Measurements from ENCODE around the gene FGF6.

Gene FGF6

DNA sequence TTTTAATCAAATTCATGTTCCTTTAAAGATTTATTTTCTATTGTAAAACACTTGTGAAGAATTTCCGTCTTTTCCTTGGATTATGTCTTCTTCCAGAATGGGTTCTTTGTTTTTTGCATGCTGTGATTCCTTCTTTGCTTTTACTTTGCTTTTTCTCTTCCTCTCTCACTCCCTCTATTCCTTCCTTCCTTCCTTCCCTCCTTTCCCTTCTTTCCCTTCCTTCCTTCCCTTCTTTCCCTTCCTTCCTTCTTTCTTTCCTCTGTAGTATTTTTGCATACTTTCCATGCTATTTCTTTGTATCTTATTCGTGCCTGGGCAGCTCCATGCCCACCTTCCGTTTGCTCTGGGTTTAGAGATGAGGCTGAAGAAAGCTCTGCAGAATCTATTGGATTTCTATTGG lies 44.5 kb downstream of the FGF6 start:
- TF ChIP-seq, protein P1, sequence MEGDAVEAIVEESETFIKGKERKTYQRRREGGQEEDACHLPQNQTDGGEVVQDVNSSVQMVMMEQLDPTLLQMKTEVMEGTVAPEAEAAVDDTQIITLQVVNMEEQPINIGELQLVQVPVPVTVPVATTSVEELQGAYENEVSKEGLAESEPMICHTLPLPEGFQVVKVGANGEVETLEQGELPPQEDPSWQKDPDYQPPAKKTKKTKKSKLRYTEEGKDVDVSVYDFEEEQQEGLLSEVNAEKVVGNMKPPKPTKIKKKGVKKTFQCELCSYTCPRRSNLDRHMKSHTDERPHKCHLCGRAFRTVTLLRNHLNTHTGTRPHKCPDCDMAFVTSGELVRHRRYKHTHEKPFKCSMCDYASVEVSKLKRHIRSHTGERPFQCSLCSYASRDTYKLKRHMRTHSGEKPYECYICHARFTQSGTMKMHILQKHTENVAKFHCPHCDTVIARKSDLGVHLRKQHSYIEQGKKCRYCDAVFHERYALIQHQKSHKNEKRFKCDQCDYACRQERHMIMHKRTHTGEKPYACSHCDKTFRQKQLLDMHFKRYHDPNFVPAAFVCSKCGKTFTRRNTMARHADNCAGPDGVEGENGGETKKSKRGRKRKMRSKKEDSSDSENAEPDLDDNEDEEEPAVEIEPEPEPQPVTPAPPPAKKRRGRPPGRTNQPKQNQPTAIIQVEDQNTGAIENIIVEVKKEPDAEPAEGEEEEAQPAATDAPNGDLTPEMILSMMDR (IDR thresholded peaks at IDR 0.05; ENCODE audit: low read depth, low read length) = no peak
- no peak for DNase-seq (ENCODE audit: extremely low read depth, low read depth)

DNA sequence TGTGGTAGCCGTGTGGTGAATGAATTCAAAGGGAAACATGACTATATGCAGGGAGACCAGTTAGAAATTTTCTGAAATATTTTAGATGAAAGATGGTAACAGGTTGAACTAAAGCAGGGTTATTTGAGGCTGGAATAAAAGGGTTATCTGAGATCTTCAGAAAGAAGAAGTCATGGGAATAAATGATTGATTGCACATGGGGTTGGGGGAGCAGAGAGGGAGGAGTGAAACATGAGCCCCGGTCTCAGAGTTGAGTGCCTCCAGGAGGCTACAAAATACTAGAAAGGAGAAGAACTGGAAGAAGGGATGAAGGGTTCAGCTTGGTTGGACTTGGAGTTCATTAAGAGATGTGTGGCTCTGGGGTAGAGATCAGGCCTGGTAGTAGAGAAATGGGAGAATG lies 49.8 kb downstream of the FGF6 start:
- TF ChIP-seq, protein P1 (IDR thresholded peaks at IDR 0.05; ENCODE audit: low read depth, low read length) = no peak
- no peak for DNase-seq (ENCODE audit: extremely low read depth, low read depth)

DNA sequence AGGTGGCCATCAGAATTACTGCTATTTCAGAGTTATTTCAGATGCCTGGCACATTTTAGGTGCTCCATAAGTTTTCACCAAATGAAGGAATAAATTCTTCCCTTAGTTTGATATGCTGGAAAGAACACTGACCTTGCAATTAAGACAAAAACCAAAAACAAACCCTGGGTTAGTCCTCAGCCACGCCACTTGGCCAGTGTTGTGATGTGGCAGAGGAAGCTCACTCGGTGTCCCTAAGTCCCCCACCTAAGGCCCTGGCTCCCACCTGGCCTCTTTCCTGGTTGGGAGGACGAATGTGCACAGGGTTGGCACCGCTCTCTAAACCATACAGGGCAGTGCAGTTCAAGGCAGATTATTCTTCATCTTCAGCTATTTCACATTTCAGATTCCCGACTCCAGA lies 52.4 kb downstream of the FGF6 start:
- TF ChIP-seq, protein P1 (IDR thresholded peaks at IDR 0.05; ENCODE audit: low read depth, low read length) = no peak
- no peak for DNase-seq (ENCODE audit: extremely low read depth, low read depth)

DNA sequence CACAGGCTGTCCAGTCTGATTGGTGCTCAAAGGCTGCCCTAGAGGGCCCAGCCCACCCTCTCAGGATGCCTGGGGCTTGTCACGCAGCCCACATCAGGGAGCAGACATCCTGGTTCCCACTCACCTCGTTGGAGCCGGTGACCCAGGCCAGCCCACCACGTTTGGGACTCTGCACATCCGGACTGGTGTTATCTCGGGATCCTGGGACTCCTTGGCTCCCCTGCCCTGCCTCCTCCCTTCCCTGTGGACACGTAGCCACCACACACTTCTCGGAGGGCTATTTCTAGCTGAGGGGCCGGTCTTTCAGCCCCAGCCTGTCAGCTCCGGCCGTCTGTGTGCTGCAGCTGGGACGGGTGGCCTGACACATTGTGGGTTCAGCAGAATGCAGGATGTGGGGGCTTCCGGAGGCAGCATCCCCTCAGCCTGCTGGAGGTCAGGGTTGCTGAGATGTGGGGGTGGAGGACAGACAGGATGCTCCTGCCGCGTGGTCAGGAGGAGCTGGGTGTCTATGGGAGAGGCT lies 53.3 kb downstream of the FGF6 start:
- DNase-seq (ENCODE audit: extremely low read depth, low read depth) = no peak
- TF ChIP-seq, protein P1 (IDR thresholded peaks at IDR 0.05; ENCODE audit: low read depth, low read length) = no peak

DNA sequence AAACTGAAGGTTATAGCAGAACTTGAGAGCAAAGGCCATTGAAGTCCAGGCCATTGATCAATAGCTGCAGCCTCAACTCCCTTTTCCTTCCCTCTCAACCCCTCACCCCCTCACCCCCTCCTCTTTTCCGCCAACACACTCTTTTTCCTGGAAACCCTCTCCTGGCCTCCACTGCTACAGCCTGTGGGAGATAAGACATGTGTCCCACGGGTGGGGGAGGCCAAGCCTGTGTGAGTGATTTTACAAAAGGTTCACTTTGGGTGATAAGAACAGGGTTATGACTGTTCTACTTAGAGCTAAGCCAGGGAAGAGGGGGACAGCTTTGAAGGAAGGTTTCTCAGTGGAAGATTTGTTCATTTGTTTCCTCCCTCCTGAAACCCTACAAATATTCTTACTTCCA lies 57.0 kb downstream of the FGF6 start:
- no peak for DNase-seq (ENCODE audit: extremely low read depth, low read depth)
- TF ChIP-seq, protein P1 (IDR thresholded peaks at IDR 0.05; ENCODE audit: low read depth, low read length) = no peak

DNA sequence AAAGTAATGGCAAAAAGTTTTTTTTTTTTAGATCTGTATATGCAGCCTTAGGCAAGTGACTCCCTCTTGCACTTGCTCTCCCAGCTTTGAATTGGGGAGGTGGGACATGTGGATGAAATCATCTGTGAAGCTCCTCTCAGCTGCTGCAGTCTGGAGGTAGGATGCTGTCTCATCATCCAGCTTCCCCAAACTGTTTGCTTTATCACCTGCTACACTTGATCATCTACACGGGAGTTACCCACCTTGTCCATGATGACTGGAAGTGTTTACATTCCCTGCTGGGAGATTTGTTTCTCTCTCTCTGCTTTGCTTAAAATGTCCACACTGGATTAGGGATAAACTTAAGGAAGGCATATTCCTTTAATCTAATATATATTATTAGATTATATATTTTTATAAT lies 57.6 kb downstream of the FGF6 start:
- TF ChIP-seq, protein P1 (IDR thresholded peaks at IDR 0.05; ENCODE audit: low read depth, low read length) = no peak
- no peak for DNase-seq (ENCODE audit: extremely low read depth, low read depth)

DNA sequence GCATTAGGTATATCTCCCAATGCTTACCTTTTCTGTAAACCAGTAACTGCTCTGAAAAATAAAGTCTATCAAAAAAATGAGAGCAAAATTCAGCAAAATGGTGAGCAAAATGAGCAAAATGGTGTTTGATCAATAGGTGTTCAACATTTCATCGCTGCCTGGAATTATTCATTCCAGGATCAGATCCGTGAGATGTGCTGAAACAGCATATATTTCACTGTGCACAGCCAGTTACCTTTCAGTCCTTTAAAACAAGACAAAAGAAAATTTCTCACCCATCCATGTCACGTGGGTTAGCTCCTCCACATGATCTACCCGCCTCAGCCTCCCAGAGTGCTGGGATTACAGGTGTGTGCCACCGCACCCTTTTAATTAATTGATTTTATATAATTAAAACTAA lies 58.0 kb downstream of the FGF6 start:
- TF ChIP-seq, protein P1 (IDR thresholded peaks at IDR 0.05; ENCODE audit: low read depth, low read length) = no peak
- no peak for DNase-seq (ENCODE audit: extremely low read depth, low read depth)

Measured in AG09319 (cell line).